H1 (cell line): ENCODE results near the gene CTBP2. TPM values are rescaled to one million over a fixed set of nuclear protein-coding genes. Genes with fewer than 3 reads are reported as not detected.

ENCODE experiments used
- CTCF ChIA-PET: fragments of 300-600 bp; sonication (Branson Sonifier 250); formaldehyde crosslinking; loops from one replicate; lab custom pipeline; 2021; ENCODE audit not compliant: partially characterized antibody; lab: Charles Lee
- POLR2A ChIA-PET: fragments of 300-600 bp; sonication (Branson Sonifier 250); formaldehyde crosslinking; loops from one replicate; lab custom pipeline; 2021; ENCODE audit warnings: inconsistent platforms; ENCODE audit not compliant: partially characterized antibody; lab: Charles Lee
- DNase-seq, 2 experiments: peaks; one replicate each; pipeline versions ENCODE4 v3.0.0 to v3.0.0-alpha.2; 2010 to 2022; ENCODE audit warnings: low spot score in 2 of 2, low read depth in 1 of 2, mixed read lengths in 1 of 2
- FAIRE-seq: peaks from 2 replicates; lab custom pipeline; 2011; peaks lifted over from hg19 to GRCh38; lab: Jason Lieb, UNC
- H2AFZ ChIP-seq: 2 replicates; pipeline ENCODE4 v1.8.1; 2012; ENCODE audit warnings: low read length, inconsistent platforms
- H2AK5ac ChIP-seq: 2 replicates; pipeline ENCODE4 v1.6.1; 2013; ENCODE audit warnings: low read depth, low read length
- H2BK120ac ChIP-seq: replicated peaks from 2 replicates; pipeline ENCODE3; 2013; ENCODE audit warnings: low read depth, low read length, inconsistent platforms
- H2BK12ac ChIP-seq: 2 replicates; pipeline ENCODE4 v1.6.1; 2013; ENCODE audit warnings: low read depth, low read length
- H2BK15ac ChIP-seq: 2 replicates; pipeline ENCODE4 v1.6.1; 2013; ENCODE audit warnings: low read length
- H2BK20ac ChIP-seq: 2 replicates; pipeline ENCODE4 v1.6.1; 2013; ENCODE audit warnings: low read length
- H2BK5ac ChIP-seq: 2 replicates; pipeline ENCODE4 v1.6.1; 2013; ENCODE audit warnings: low read depth, low read length
- H3K14ac ChIP-seq: 2 replicates; pipeline ENCODE4 v1.6.1; 2013; ENCODE audit warnings: inconsistent platforms; ENCODE audit not compliant: insufficient read length
- H3K18ac ChIP-seq: 2 replicates; pipeline ENCODE4 v1.6.1; 2013; ENCODE audit warnings: low read length; ENCODE audit errors: extremely low read depth
- H3K23ac ChIP-seq: 2 replicates; pipeline ENCODE4 v1.6.1; 2013; ENCODE audit warnings: inconsistent platforms; ENCODE audit not compliant: insufficient read length
- H3K23me2 ChIP-seq: 2 replicates; pipeline ENCODE4 v1.6.1; 2013; ENCODE audit warnings: low read depth, low read length
- H3K27ac ChIP-seq: 2 replicates; pipeline ENCODE4 v1.6.1; 2011; ENCODE audit warnings: low read depth, low read length, inconsistent platforms
- H3K27me3 ChIP-seq, 4 experiments: replicated peaks in 1 of 4; 1 replicate in 1 of 4; 2 replicates in 3 of 4; pipeline versions ENCODE4 v1.6.1 to v1.8.1; 2011 to 2013; ENCODE audit warnings: low read length in 3 of 4, mild to moderate bottlenecking in 3 of 4, inconsistent platforms in 2 of 4, mixed read lengths in 2 of 4, moderate library complexity in 1 of 4; ENCODE audit not compliant: control insufficient read depth in 3 of 4, insufficient read depth in 3 of 4; ENCODE audit errors: extremely low read depth in 1 of 4
- H3K36me3 ChIP-seq, 4 experiments: 2 replicates each; pipeline versions ENCODE4 v1.6.1 to v1.8.1; 2011 to 2013; ENCODE audit warnings: mild to moderate bottlenecking in 4 of 4, low read length in 3 of 4, moderate library complexity in 2 of 4, control low read depth in 1 of 4, inconsistent platforms in 1 of 4; ENCODE audit not compliant: insufficient read depth in 4 of 4, control insufficient read depth in 2 of 4
- H3K4ac ChIP-seq: replicated peaks from 2 replicates; pipeline ENCODE3; 2013; ENCODE audit warnings: low read length, low read depth, mixed read lengths, inconsistent platforms; ENCODE audit not compliant: insufficient read length
- H3K4me1 ChIP-seq, 4 experiments: replicated peaks in 1 of 4; 1 replicate in 1 of 4; 2 replicates in 3 of 4; pipeline versions ENCODE4 v1.6.1 to v1.8.1; 2011 to 2013; ENCODE audit warnings: low read length in 3 of 4, inconsistent platforms in 2 of 4, mixed read lengths in 1 of 4; ENCODE audit not compliant: insufficient read depth in 4 of 4, control insufficient read depth in 3 of 4
- H3K4me2 ChIP-seq, 2 experiments: 2 replicates each; pipeline versions ENCODE4 v1.6.1 to v1.8.1; 2011 to 2013; ENCODE audit warnings: low read depth in 2 of 2, low read length in 2 of 2, control low read depth in 1 of 2, inconsistent platforms in 1 of 2, mild to moderate bottlenecking in 1 of 2; ENCODE audit not compliant: insufficient read depth in 1 of 2
- H3K4me3 ChIP-seq, 4 experiments: fragments of 200-600, 300-600 bp in 1 of 4; sonication (generic), shearing (Covaris generic), sonication (Bioruptor Twin) in 1 of 4; 2 replicates each; pipeline versions ENCODE4 v1.5.1 to v1.8.1; 2011 to 2016; ENCODE audit warnings: low read length in 4 of 4, low read depth in 3 of 4, control low read depth in 2 of 4, inconsistent platforms in 2 of 4, mild to moderate bottlenecking in 2 of 4, mixed read lengths in 1 of 4, moderate library complexity in 1 of 4; ENCODE audit not compliant: insufficient read depth in 2 of 4; ENCODE audit errors: extremely low read depth in 1 of 4
- H3K56ac ChIP-seq: replicated peaks from 2 replicates; pipeline ENCODE3; 2013; ENCODE audit warnings: low read depth, mild to moderate bottlenecking, mixed read lengths, low read length, inconsistent platforms; ENCODE audit not compliant: insufficient read length
- H3K79me1 ChIP-seq: 2 replicates; pipeline ENCODE4 v1.6.1; 2013; ENCODE audit warnings: low read depth, low read length, control low read depth
- H3K79me2 ChIP-seq, 2 experiments: 2 replicates each; pipeline versions ENCODE4 v1.6.1 to v1.8.1; 2012 to 2013; ENCODE audit warnings: low read length in 2 of 2, mild to moderate bottlenecking in 2 of 2, inconsistent platforms in 1 of 2; ENCODE audit not compliant: insufficient read depth in 2 of 2, control insufficient read depth in 1 of 2
- H3K9ac ChIP-seq, 4 experiments: replicated peaks in 1 of 4; 1 replicate in 1 of 4; 2 replicates in 3 of 4; pipeline versions ENCODE4 v1.6.1 to v1.8.1; 2011 to 2013; ENCODE audit warnings: low read depth in 3 of 4, low read length in 3 of 4, control low read depth in 2 of 4, mild to moderate bottlenecking in 2 of 4, moderate library complexity in 2 of 4, inconsistent platforms in 1 of 4; ENCODE audit errors: extremely low read depth in 1 of 4
- H3K9me3 ChIP-seq, 2 experiments: 2 replicates each; pipeline versions ENCODE4 v1.6.1 to v1.8.1; 2012 to 2013; ENCODE audit warnings: mild to moderate bottlenecking in 2 of 2, moderate library complexity in 2 of 2, control low read depth in 1 of 2, inconsistent platforms in 1 of 2, low read depth in 1 of 2, low read length in 1 of 2, mixed read lengths in 1 of 2; ENCODE audit not compliant: insufficient read depth in 2 of 2
- H4K20me1 ChIP-seq, 2 experiments: replicated peaks in 1 of 2; 2 replicates each; pipeline versions ENCODE3 to v1.8.1; 2011 to 2013; ENCODE audit warnings: inconsistent platforms in 2 of 2, low read length in 2 of 2, mild to moderate bottlenecking in 1 of 2; ENCODE audit not compliant: insufficient read depth in 2 of 2, control insufficient read depth in 1 of 2
- H4K5ac ChIP-seq: 2 replicates; pipeline ENCODE4 v1.6.1; 2013; ENCODE audit warnings: low read length, low read depth, mixed read lengths, inconsistent platforms; ENCODE audit not compliant: insufficient read length
- H4K8ac ChIP-seq: 2 replicates; pipeline ENCODE4 v1.8.0; 2013; ENCODE audit warnings: mild to moderate bottlenecking, moderate library complexity, low read length, inconsistent platforms; ENCODE audit not compliant: insufficient read depth; ENCODE audit errors: extremely low read depth
- H4K91ac ChIP-seq: replicated peaks from 2 replicates; pipeline ENCODE3; 2013; ENCODE audit warnings: low read length, mixed read lengths, inconsistent platforms; ENCODE audit not compliant: insufficient read length
- SIN3A ChIP-seq, 2 experiments: IDR thresholded peaks in 1 of 2; conservative IDR thresholded peaks in 1 of 2; 2 replicates each; pipeline ENCODE4 v1.6.1; 2011 to 2012; ENCODE audit warnings: low read length in 2 of 2, improper control_type of control experiment in 1 of 2, low read depth in 1 of 2, mild to moderate bottlenecking in 1 of 2
- WGBS, 2 experiments: shearing (Covaris generic) in 1 of 2; methylation state at CpG; one replicate each; pipeline versions ENCODE4 v1.1.6 to v1.1.7; 2013 to 2015; ENCODE audit warnings: low lambda C conversion rate in 2 of 2, mixed read lengths in 2 of 2, inconsistent platforms in 1 of 2, low coverage in 1 of 2, missing lambda C conversion rate in 1 of 2; ENCODE audit not compliant: insufficient replicate concordance in 2 of 2, insufficient coverage in 1 of 2, insufficient read length in 1 of 2; ENCODE audit errors: extremely low coverage in 1 of 2, missing lambda C conversion rate in 1 of 2; 5-methylcytosine and 5-hydroxymethylcytosine counted together
- polyA plus RNA-seq, 7 experiments: library from polyadenylated mRNA; depleted of rRNA in 3 of 7; stranded (reverse) in 5 of 7; unstranded in 2 of 7; fragments of >200 nt in 5 of 7; fragments of 200-250 nt in 2 of 7; gene quantifications; 1 replicate in 5 of 7; 2 replicates in 1 of 7; 4 replicates in 1 of 7; pipeline versions ENCODE4 v1.2.1 to v1.2.3, GENCODE V29; 2011 to 2013; ENCODE audit warnings: missing spikeins in 2 of 7, mixed read lengths in 2 of 7
- total RNA-seq: library from RNA; stranded (reverse); fragmentation: NEBNext Ultra II Directional; extraction: Animal tissue kit (Norgen Biotek cat#: 25700); gene quantifications from 2 replicates; pipeline ENCODE4 v1.2.1, GENCODE V29; 2021
- TF ChIP-seq, protein P1 (sequence below): IDR thresholded peaks from 2 replicates; pipeline ENCODE4 v1.6.1; 2011; ENCODE audit warnings: low read depth, mild to moderate bottlenecking, low read length; ENCODE audit not compliant: insufficient read depth

Gene CTBP2
- total and polyA plus RNA-seq, 2 of the 8 experiments (the other 6 are each of a cell fraction or from before 2014, with no cell fraction given): 208 to 221 TPM

DNA sequence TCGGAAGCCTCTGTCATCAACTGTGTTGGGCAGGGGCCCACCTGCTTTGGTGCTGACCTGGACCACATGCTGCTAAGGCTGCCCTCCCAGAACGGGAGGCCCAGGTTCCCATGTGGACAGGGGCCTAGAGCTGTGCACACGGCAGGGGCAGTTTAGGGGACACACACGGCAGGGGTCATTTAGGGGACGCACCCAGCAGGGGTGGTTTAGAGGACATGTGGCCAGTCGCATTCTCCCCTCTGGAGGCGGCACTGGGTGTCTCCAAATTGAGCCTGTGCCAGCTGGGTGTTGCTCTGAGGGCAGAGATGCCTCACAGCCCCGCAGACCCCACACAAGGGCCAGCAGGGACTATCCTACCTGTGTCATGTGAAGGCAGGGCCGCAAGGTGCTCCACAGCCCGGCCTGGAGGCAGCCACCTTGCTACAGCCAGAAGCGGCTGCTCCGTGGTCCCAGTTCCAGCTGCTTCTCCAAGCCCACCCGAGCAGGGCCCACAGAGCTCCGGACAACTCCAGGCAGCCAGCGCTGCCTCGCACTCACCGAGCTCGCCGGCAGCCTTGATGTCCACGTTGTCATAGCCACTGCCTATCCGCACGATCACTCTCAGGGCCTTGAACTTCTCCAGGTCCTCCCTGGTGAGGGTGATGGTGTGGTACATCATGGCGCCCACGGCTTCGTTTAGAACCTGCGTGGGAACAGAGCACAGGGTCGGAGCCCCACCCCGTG is 157.8 kb downstream of the CTBP2 start:
- Histone ChIP-seq H3K23me2 (no peaks in the 10 kb centered on the region), H3K4me2 (no peak overlapping the region), H3K23ac (no peak overlapping the region), H3K18ac (no peak overlapping the region), H3K27ac (no peak overlapping the region), H4K91ac (no peak overlapping the region), H3K14ac (no peak overlapping the region), H2BK5ac (no peak overlapping the region), H3K9ac (no peak overlapping the region), H2BK12ac (0 out of 2 replicates have a peak overlapping the region, but pooled peaks have one; percentile 9), H3K4me3 (no peak overlapping the region), H4K8ac (no peak overlapping the region), H3K4me1 (peaks cover 0 to 4% (median 0%) of the 10 kb centered on the region in 4 experiments; a peak in 1 of 7 replicates), H3K56ac (no peak overlapping the region), H2AFZ (no peak overlapping the region), H3K79me1 (peaks cover 28% of the 10 kb centered on the region), H3K36me3 (peaks cover 24 to 88% (median 44%) of the 10 kb centered on the region in 4 experiments), H2AK5ac (no peak overlapping the region), H3K4ac (no peak overlapping the region), H2BK15ac (no peak overlapping the region), H4K5ac (no peak overlapping the region), H3K79me2 (peaks cover 0 to 63% of the 10 kb centered on the region in 2 experiments; a peak in 2 of 4 replicates), H2BK20ac (no peak overlapping the region), H3K9me3 (no peaks in the 10 kb centered on the region), H2BK120ac (no peak overlapping the region), H4K20me1 (peaks cover 40 to 56% of the 10 kb centered on the region in 2 experiments), H3K27me3 (no peaks in the 10 kb centered on the region)
- no peak for FAIRE-seq
- POLR2A ChIA-PET: interaction anchor here (1.5 kb wide), 1 partner anchor 15 kb away, joined by 3 read pairs; no protein-coding TSS in a partner anchor
- WGBS, 2 experiments: 94% methylated on average over 28 of the region's 28 CpGs; no CpG with 5 or more reads in 1 of the 2 experiments
- CTCF ChIA-PET: interaction anchor here (0.9 to 2.5 kb wide), 7 partner anchors 8 to 67 kb away, joined by 3 to 10 read pairs (median 5); no protein-coding TSS in a partner anchor
- DNase-seq: no peak
- TF ChIP-seq, protein P1, sequence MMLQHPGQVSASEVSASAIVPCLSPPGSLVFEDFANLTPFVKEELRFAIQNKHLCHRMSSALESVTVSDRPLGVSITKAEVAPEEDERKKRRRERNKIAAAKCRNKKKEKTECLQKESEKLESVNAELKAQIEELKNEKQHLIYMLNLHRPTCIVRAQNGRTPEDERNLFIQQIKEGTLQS: no peak
- no peak for TF ChIP-seq SIN3A (conservative IDR thresholded peaks at IDR 0.05 in 1 of 2, IDR thresholded peaks at IDR 0.05 in 1 of 2; ENCODE audit: low read depth in 1 of 2, low read length in 2 of 2)
